OCI-LY3 (cell line): ENCODE results near the gene MEIG1.
"Not testable (repeated sequence)": the region's sequence is repeated elsewhere in the genome, so short reads cannot be mapped to it uniquely, and the experiment has no call there.

Source experiments
- CTCF ChIP-seq: fragments of 200-600, 300-600 bp; sonication (generic); IDR thresholded peaks from 2 replicates; pipeline ENCODE4 v1.5.1; 2014; ENCODE audit warnings: antibody characterized with exemption, low read length, low read depth
- EZH2phosphoT487 ChIP-seq: fragments of 200-600 bp; shearing (Covaris generic); IDR thresholded peaks from 2 replicates; pipeline ENCODE4 v1.6.1; 2018; ENCODE audit warnings: antibody characterized with exemption, mixed run types, low read depth

GRCh38 chr10:14989552-14989951, 30.4 kb downstream of the MEIG1 start:
- not testable (repeated sequence) for TF ChIP-seq EZH2phosphoT487, CTCF
